GM12872 (cell line): Measurements from ENCODE around the gene MN1.

Source experiments
- CTCF ChIP-seq: IDR thresholded peaks from 3 replicates; pipeline ENCODE4 v1.5.1; 2011; ENCODE audit warnings: low read depth, mild to moderate bottlenecking, low read length, moderate library complexity; ENCODE audit not compliant: insufficient read depth

Gene MN1

GRCh38 chr22:27752771-27753170 lies 48.8 kb downstream of the MN1 start:
- TF ChIP-seq CTCF = no peak

- TF ChIP-seq CTCF = no peak
Measured at GRCh38 chr22:27752141-27752540, 49.4 kb downstream of the MN1 start.

GRCh38 chr22:27751277-27752070 lies 50.1 kb downstream of the MN1 start:
- TF ChIP-seq CTCF = no peak

- TF ChIP-seq CTCF = no peak
Measured at GRCh38 chr22:27750584-27751265, 50.8 kb downstream of the MN1 start.

- no peak for TF ChIP-seq CTCF
Measured at GRCh38 chr22:27749597-27750225, 51.8 kb downstream of the MN1 start.

- no peak for TF ChIP-seq CTCF
Measured at GRCh38 chr22:27748751-27749191, 52.8 kb downstream of the MN1 start.

GRCh38 chr22:27748349-27748748 lies 53.2 kb downstream of the MN1 start:
- no peak for TF ChIP-seq CTCF
